Neural cell (in vitro differentiated cells): ENCODE results near the gene UBXN4.

Source experiments
- EZH2 ChIP-seq: fragments of 200-600, 300-800 bp; shearing (Covaris generic), sonication (generic); IDR thresholded peaks from 2 replicates; pipeline ENCODE4 v1.6.1; 2014; ENCODE audit warnings: antibody characterized with exemption, low read length, borderline replicate concordance, mild to moderate bottlenecking; ENCODE audit not compliant: insufficient read depth, poor library complexity, severe bottlenecking
- TF ChIP-seq, protein P1 (sequence below): fragments of 450-650 bp; IDR thresholded peaks from 2 replicates; pipeline ENCODE4 v1.5.1; 2014; ENCODE audit warnings: antibody characterized with exemption, mild to moderate bottlenecking, moderate library complexity; ENCODE audit not compliant: poor library complexity, severe bottlenecking

DNA sequence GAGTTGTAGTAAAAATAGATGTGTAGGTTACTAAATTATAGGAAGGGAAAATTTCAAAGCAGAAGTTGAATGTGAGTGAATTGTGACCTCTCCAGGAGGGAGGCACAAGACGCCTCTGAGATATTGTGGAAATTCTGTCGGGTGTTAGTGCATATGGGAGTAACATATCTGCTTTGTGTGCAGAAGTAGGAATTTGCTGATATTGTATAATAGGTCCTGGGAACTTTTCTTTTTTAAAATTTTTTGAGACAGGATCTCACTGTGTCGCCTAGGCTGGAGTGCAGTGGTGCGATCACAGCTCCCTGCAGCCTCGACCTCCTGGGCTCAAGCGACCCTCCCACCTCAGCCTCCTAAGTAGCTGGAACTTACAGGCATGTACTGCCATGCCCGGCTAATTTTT lies 34.7 kb downstream of the UBXN4 start:
- TF ChIP-seq, protein P1, sequence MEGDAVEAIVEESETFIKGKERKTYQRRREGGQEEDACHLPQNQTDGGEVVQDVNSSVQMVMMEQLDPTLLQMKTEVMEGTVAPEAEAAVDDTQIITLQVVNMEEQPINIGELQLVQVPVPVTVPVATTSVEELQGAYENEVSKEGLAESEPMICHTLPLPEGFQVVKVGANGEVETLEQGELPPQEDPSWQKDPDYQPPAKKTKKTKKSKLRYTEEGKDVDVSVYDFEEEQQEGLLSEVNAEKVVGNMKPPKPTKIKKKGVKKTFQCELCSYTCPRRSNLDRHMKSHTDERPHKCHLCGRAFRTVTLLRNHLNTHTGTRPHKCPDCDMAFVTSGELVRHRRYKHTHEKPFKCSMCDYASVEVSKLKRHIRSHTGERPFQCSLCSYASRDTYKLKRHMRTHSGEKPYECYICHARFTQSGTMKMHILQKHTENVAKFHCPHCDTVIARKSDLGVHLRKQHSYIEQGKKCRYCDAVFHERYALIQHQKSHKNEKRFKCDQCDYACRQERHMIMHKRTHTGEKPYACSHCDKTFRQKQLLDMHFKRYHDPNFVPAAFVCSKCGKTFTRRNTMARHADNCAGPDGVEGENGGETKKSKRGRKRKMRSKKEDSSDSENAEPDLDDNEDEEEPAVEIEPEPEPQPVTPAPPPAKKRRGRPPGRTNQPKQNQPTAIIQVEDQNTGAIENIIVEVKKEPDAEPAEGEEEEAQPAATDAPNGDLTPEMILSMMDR, result no peak
- no peak for TF ChIP-seq EZH2
